GDM1 (cell line): ENCODE measurements around the gene DLG2.

Experiments
- DNase-seq: peaks from one replicate; lab custom pipeline; 2025; lab: John Stamatoyannopoulos, UW

DLG2 gene

DNA sequence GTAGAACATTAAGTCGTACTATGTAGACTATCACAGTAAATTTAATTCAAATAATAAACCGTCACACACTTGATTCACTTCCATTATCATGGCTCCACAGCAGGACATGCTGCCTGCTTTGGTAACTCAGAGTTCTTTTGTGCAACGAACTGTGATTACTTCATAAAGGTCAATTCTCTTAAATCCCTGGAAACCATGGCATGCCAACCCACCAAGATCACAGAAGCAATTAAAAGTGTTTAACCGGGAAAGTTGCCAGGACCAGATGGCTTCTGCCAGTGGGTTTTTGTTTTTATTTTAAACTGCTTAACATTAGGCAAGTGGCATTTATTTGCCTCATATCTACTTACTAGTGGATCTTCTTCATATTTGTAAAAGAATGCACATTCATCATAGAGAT, 1162.1 kb downstream of the DLG2 start:
- no peak for DNase-seq

DNA sequence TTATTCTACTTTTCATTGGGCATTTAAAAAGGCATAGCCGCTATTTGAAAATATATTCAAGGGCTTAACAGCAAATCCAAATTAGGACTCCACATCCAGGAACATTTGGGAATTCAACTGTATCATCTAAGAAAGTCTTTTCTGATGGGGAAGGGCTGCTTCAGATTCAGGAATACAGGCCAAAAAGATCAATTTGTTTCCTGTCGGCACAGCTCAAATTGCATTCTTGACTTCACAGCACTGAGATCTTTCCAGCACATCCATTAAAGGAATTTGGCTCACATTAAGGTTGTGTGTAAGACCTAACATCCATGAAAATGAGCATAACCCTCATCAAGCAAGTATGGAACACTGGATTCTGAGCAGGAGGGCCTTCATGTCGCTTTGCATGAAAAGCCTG, 1171.5 kb downstream of the DLG2 start:
- DNase-seq = no peak

DNA sequence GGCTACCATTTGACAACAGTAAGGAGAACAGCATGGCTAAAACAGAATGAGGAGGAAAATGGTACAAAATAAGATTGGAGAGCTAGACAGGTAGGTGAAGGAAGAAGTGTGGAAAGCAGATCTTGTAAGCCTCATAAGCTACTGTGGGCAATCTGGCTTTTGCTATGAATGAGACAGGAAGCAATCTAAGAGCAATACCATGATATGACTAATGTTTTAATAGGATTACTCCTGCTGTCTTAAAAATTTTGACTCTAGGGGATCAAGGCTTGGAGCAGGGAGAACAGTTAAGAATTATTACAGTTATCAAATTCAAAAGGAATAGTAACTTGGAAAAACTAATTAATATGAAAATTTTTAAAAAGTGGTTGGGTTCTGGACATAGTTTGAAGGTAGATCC, 1174.9 kb downstream of the DLG2 start:
- no peak for DNase-seq

DNA sequence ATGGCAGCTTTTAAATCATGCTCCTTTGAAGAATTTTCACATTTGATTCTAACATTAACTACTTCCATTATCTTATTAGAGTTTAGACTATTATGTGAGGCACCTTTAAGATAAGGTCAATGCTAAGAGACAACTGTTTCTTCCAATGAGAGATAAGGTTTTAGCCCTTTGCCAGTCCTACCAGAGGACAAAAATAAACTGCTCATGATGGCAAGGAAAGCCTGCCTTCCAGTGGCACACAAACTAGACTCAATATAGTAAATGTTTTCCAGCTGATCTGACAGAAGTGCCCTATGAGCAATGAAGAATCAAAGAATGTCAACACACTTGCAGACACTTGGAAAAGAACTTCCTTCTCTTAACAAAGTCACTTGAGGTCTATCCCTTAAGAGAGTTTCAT, 1188.6 kb downstream of the DLG2 start:
- no peak for DNase-seq

DNA sequence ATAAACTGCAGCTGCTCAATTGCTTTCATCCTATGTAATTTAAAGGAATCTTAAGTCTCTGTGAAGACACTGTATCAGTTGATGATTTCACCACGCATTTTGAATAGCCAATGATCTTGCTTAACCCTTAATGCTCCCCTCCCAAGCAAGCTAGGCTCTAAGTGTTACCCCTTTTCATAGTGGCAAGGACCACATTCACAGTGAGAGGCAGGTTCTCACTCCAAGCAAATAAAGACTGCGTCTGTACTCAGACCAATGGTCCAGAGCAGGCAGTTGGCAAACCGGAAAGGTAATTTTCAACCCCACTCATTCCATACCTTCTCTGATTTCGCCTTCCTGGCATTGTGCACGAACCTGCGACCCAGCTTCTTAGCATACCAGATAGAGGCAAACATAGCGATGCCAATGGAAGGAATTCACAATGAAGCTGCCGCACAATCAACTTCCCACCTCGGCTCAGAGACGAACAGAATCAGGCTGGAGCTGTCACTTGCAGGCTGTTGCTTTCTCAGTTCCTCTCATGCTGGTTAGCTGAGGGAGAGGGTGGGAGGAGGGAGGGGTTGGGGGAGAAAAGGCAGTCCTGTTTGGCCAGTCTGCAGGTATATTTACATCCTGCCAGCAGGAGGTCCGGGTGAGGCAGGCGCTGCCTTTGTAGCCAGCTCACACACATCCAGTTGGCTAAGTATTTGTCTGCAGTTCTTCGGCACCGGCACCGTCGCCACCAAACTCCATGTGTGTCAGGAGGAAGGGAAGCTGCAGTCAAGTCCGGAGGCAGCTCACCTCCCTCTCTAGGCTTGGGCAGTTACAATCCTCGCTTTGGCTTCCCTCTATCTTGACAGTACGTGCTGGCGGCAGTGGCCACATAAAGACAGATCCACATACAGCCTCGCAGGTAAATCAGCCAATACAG, 1189.8 kb downstream of the DLG2 start:
- DNase-seq = no peak

DNA sequence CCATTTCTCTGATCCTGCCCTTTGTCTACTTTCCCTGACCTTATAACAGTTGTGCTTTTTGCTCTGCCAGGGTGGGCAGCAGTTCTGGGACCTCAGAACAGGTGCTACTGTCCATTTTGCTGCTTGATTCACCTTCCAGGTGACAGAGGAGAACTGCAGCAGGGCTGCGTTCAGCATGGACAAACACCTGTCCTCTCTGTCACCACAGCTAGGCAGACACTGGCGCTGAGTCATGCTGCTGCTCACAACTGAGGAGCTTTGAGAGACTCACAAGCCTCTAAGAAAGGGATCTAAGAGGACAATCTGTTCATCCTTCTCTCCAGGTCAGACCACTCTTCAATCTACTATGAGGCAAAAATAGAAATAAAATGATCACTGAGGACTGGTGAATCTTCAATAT, 1196.5 kb downstream of the DLG2 start:
- DNase-seq = no peak

DNA sequence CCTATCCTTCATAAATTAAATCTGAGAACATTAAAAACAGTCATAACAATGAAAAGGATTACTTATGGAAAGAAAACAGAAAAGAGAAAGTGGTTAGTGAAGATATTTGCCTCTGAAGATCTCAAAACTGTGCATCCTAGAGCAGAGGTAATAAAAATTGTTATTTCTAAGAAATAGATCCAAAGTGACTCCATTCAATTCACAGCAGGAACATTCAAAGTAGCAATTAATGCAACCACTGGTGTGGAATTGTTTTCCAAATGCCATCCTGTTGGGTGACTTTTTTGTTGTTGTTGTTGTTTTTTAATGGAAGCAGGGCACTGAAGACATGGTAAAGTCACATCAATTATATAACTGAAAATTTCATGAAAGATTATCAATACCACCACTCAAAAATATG, 1201.5 kb downstream of the DLG2 start:
- no peak for DNase-seq

DNA sequence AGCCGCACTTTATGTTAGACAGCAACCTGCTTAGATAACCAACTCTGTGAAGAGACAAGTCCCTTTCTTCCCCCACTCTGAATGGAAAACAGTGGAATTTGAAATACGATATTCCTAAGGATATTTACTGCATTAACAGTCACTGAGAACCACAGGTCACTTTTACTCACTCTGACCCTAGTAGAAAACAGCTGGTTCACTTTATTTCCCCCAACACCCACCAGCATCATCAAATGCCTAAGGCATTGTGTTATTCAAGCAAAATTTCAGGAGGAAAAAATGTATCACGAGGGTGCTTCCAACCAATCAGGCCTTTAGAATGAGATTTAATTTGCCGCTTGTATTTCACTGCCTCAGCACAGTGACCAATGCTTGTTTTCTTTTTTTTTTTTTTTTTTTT, 1206.9 kb downstream of the DLG2 start:
- DNase-seq = no peak

DNA sequence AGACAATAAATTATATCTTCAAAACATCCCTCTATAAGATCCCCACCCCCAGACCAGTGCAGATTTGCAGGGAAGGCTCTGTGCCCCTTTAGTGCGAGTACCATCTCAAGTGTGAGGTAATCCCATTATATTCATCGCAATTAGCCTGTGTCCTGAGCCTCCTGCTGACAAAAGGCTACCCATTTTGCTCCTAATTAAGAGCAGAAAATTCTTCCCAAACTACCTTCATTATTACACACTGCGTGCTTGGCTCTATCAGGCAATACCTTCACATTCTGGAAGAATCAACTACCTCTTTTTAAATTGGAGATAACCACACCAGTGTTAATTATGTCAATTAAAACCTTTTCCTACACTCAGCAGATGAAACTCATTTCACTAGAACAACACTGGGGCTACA, 1207.5 kb downstream of the DLG2 start:
- DNase-seq = no peak

DNA sequence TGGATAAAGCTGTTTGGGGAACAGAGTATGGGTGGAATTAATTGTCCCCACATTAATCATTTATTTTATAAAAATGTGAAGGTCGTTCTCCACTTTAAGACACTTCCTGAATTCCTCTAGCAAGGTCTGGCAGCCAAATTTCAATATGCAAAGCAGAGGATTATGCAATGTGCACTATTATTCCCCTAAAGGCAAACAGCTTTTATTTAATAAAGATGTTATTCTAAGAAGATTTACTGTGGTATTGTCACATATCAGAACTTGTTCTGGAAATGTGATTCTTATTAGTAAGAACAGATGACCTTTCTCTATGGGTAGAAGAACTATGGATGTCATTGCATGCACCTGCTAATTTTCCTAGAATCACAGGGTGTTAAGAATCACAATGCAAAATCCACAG, 1212.2 kb downstream of the DLG2 start:
- no peak for DNase-seq

DNA sequence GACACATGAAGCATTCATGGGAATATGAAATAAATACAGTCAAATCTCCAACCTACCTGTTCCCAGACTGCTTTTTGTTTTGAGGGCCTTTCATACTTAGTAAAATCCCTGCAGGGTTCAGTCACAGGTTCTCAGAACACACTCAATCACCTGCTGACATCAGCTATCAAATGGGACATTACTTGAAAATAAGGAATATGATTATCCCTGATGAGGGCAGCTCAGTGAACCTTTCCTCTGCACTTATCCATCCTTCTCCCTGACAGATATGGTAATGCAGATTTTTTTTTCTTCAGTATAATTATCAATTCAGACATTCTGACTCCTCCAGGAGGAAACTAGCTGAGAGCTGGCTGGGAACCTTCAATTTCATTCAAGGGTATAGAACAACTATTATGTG, 1213.6 kb downstream of the DLG2 start:
- DNase-seq = no peak

DNA sequence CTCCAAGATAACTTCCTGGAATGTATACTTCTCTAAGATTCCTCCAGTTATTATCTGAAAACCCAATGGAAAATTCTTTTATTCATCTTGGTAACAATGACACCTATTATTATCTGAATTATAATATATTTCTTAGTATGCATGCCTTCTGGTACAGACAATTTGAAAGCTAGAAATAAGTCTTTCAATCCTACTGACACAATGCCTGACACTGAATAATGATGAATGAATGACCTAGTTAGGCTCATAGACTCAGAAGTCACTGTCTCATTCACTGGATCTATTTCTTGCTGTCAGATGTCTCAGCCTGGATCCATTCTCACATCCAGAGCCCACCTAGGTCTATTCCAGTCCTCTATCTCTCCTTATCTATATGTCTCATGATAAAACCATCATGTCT, 1214.3 kb downstream of the DLG2 start:
- DNase-seq = no peak

DNA sequence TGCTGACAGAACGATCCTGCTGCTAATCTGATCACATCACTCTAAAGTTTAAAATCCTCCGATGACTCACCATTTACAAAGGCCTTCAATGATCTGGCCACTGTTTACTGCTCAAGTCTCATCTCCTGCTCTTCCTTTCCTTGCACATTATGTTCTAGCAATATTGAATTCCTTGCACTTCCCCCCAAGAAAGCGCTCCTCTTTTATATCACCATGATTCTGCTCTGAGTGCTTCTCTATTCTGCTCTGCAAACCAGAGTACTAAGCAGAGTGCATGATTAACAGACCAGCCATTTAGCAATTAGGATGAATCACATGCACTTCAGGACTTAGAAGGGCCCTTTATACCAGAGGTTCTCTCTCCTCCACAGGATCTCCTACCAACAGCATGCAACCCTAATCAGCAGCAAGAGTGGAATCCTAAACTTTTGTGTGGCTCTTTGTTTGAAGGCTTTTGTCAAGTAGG, 1218.2 kb downstream of the DLG2 start:
- no peak for DNase-seq

DNA sequence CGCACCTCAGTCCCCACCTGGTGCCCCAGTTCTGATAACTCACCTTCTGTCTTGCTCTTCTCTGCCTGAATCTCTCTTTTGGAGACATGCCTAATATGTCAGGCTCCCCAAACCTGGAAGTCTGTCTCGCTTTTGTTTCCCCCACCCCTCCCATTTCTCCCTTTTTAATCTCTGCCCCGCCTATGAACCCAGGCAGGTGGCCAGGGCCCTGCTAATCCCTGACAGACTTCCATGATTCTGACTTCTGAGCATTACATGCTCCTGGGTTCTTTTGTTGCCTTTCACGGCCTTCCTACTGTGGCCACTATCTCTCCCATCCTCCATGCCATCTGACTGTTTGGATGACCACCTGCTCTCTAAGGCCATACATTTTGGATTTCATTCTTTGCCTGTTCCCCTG, 1220.1 kb downstream of the DLG2 start:
- DNase-seq = no peak

DNA sequence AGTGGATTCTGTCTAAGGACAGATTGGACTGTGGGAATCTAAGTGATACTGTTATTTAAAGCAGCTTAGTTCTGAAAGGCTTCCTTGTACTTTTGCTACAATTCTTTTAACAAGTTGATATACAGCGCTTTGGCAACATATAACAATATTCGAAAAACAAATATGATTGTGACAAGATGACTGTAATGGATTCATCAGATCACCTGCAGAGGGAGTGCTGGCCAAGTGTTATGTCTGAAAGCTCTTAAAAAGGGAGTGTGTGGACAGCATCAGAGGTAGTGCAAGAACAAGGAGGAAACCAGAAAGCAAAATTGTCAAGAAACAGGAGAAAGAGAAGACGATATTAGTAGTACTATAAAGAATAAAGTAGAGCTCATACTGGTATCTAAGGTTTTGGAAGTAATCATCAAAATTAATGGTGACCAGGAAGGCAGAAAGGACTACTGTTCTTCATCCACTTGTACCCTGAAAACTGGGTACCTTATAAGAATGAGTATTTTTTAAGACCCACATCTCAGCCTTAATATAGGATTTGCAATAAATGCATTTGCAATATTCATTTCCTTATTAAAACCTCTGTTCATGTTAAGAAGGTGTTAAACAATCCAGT, 1229.0 kb downstream of the DLG2 start:
- DNase-seq = no peak

DNA sequence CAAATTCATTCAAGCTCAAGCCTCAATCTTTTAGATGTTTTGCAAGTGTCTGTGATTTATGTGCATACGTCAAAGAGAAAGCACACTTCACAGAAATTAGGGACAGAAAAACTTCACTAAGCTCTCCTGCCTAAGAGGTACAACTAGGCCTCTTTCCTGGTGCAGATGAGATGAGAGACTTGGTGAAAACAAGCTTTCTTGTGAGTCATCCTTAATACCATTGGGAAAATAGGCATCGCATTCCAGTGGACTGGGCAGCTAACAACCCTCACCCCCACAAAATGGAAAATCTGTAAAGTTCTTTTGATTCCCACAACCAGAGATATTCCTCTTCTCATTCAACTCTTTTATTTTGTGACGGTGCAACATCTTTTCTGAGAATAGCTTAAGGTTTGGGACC, 1230.6 kb downstream of the DLG2 start:
- DNase-seq = no peak

DNA sequence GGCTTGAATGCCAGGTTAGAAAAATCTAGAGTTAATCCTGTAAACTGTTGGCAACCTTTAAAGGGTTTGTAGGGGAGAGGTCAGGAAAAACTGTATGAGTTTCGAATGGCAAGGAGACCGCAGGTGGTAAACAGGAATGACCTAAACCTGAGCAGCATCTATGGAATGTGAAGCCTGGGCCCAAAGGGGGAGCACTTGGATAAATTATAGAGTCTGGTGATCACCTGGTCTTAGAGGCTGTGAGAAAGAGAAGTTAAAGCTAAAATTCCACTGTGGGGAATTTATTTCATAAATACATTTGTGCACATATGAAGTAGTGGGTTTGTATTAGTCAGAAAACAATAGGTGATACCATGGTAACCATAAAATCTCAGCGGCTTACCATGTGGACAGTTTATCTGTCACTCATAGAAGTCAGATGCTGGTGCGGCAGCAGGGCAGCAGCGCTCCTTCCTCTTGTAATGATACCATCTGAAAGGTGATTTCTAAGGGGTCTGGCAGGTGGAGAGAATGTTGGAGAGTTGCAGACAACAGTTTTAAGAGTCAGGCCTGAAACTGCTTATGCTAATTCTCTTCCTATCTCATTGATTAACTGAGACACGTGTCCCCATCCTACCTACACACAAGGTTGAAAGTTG, 1236.6 kb downstream of the DLG2 start:
- no peak for DNase-seq

DNA sequence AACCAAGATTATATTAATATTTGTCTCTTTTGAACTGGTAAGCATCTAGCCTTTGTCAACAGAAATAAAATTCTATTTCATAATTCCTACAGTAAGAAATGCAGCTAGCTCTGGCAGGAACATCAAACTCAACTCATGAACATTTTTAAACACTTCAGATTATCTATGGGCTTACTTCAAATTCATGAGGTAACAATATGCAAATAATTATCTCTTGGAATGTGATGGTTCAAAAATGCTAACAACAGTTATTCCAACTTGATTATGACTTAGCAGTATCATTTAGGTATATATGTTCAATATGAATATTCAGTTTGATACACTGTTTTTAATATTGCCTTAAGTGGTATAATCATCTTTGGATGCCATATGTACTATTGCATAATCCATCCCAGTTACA, 1237.4 kb downstream of the DLG2 start:
- no peak for DNase-seq

DNA sequence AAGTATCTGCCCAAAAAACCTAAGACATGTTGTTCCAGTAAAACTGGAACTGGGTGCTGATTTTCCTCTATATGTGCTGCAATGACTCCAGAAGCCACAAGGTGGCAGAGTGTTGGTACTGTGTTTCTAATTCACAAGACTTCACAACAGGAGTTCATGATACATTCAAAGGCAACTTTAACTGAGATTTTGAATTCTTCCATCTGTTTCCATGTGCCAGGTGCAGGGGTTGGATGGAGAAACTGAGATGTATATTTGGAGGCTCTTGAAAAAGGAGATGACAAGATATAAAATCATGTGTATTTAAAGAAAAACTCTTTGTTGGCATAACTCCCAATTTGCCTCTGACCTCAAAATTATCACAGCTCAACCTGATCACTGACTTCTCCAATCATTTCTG, 1242.4 kb downstream of the DLG2 start:
- DNase-seq = no peak

DNA sequence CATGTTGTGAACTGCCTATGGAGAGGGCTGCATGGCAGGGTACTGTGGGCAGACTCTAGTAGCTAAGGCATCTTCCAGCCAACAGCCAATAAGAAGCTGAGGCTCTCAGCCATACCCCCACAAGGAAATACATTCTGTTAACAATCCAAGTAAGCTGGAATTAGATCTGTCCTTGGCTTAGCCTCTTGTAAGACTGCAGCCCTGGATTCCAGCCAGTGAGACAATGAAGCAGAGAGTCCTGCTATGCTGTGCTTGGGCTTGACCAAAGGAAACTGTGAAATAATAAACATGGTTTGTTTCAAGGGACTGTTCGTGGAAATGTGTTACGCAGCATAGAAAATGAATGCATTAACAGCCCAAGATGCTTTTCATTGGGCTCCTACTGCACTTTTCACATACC, 1243.6 kb downstream of the DLG2 start:
- no peak for DNase-seq

DNA sequence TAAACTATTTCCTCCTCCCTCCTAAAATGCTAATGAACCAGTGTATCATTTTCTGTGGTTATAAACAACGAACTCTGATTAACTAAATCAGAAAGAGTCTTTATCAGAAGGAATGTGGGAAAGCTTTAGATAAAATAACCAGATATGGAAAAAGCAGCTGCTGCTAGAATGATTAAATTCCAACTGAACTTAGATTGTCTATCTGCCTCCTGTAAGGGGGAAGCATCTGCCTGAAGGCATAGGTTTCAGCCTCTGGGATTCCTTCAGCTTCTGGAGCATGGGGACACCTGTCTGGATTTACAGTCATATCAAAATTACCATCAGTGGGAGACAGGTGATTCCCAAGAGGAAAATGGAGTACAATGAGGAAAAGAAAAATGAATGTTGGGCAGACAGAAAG, 1245.5 kb downstream of the DLG2 start:
- DNase-seq = no peak

DNA sequence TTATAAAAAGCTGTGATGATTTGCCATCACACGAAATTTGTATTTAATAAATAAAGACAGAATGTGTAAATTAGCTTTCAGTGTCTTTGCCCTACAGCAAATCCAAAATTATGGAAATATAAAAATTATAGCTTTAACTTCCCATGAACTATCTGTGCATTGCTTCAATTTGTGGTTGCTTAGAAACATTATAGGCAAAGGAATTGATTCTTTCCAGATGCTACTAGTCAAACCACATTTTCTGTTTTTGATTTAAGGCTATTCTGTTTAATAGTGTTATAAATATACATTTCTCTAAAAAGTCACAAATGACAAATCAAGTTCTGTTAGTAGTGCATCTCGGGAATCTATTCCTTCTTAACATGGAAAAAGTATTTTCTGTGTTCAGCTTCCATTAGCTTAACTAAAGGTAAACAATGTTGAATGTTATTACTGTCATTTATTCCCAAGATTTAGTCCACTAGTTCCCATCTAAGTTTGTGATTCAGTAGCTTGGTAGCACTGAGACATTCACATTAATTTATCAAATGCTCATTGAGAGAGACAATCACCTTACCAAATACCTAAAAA, 1254.7 kb downstream of the DLG2 start:
- DNase-seq = no peak

DNA sequence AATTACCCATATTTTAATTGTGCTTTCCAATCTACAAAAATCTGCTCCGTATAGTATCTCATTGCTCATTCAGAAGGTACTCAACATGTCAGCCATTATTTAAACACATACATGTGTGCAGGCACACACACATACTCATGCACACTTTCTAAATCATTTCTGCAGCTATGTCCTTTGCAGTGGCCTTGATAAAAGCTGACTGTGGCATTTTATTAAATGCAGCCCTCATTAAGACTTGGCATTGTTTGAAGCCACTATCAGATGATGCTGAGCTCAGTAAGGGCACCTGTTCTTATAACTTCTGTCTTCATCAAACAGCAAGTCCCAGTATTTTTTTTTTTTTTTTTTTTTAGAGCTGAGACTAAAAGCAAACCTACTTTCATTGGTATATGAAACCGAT, 1269.1 kb downstream of the DLG2 start:
- no peak for DNase-seq
